Measurements from ENCODE around the gene NPRL2. TPM values are rescaled to one million over a fixed set of nuclear protein-coding genes. Genes with fewer than 3 reads are reported as not detected.
A peak's percentile ranks its signal among the peaks of the same experiment; 100 is the strongest.

Gene NPRL2
- total RNA-seq, 1 donor from 2014 or later: 30.4 TPM

GRCh38 chr3:50299929-50300680, 50.5 kb downstream of the NPRL2 start:
- TF ChIP-seq CTCF (IDR thresholded peaks at IDR 0.05; ENCODE audit: partially characterized antibody, unreplicated experiment): no peak
- Mint-ChIP-seq H3K27me3 (ENCODE audit: unreplicated experiment) (peaks cover 16% of the 10 kb centered on the region), H3K36me3 (ENCODE audit: unreplicated experiment) (no peaks in the 10 kb centered on the region), H3K4me1 (ENCODE audit: low read depth, unreplicated experiment) (peaks cover 8% of the 10 kb centered on the region), H3K9me3 (ENCODE audit: unreplicated experiment) (peaks cover 6% of the 10 kb centered on the region), H3K4me3 (ENCODE audit: unreplicated experiment) (peak overlapping the region; percentile 93), H3K27ac (ENCODE audit: unreplicated experiment) (peak overlapping the region; percentile 91)
- DNase-seq: no peak

GRCh38 chr3:50299638-50299928, 51.0 kb downstream of the NPRL2 start:
- H3K27me3 Mint-ChIP-seq (ENCODE audit: unreplicated experiment): peaks cover 16% of the 10 kb centered on the region
- H3K9me3 Mint-ChIP-seq (ENCODE audit: unreplicated experiment): peaks cover 3% of the 10 kb centered on the region
- TF ChIP-seq CTCF (IDR thresholded peaks at IDR 0.05; ENCODE audit: partially characterized antibody, unreplicated experiment): no peak
- peaks cover 8% of the 10 kb centered on the region for H3K4me1 Mint-ChIP-seq (ENCODE audit: low read depth, unreplicated experiment)
- no peaks in the 10 kb centered on the region for H3K36me3 Mint-ChIP-seq (ENCODE audit: unreplicated experiment)
- peak overlapping the region; percentile 93 for H3K4me3 Mint-ChIP-seq (ENCODE audit: unreplicated experiment)
- no peak for DNase-seq
- peak overlapping the region; percentile 91 for H3K27ac Mint-ChIP-seq (ENCODE audit: unreplicated experiment)

GRCh38 chr3:50298836-50299637, 51.5 kb downstream of the NPRL2 start, which contains the start of the genes HYAL3 and NAA80:
Gene HYAL3, minus strand, starts transcription at chr3:50299405. Its CDS starts 3,803 bp downstream, at chr3:50295602.
Gene NAA80, minus strand, starts transcription at chr3:50299405. Its CDS starts 1,942 bp downstream, at chr3:50297463.
- Mint-ChIP-seq H3K36me3 (ENCODE audit: unreplicated experiment) (no peaks in the 10 kb centered on the region), H3K27ac (ENCODE audit: unreplicated experiment) (peak within 1 kb of the TSS; percentile 91), H3K9me3 (ENCODE audit: unreplicated experiment) (peaks cover 3% of the 10 kb centered on the region), H3K27me3 (ENCODE audit: unreplicated experiment) (peaks cover 16% of the 10 kb centered on the region), H3K4me1 (ENCODE audit: low read depth, unreplicated experiment) (peaks cover 8% of the 10 kb centered on the region), H3K4me3 (ENCODE audit: unreplicated experiment) (peak within 1 kb of the TSS; percentile 93)
- no peak for TF ChIP-seq CTCF (IDR thresholded peaks at IDR 0.05; ENCODE audit: partially characterized antibody, unreplicated experiment)
- DNase-seq: peak; percentile 98

GRCh38 chr3:50297896-50298725, 52.5 kb downstream of the NPRL2 start:
- H3K27ac Mint-ChIP-seq (ENCODE audit: unreplicated experiment): no peak overlapping the region
- peaks cover 8% of the 10 kb centered on the region for H3K4me1 Mint-ChIP-seq (ENCODE audit: low read depth, unreplicated experiment)
- H3K36me3 Mint-ChIP-seq (ENCODE audit: unreplicated experiment): no peaks in the 10 kb centered on the region
- H3K4me3 Mint-ChIP-seq (ENCODE audit: unreplicated experiment): peak overlapping the region; percentile 93
- peaks cover 3% of the 10 kb centered on the region for H3K9me3 Mint-ChIP-seq (ENCODE audit: unreplicated experiment)
- H3K27me3 Mint-ChIP-seq (ENCODE audit: unreplicated experiment): peaks cover 16% of the 10 kb centered on the region
- no peak for TF ChIP-seq CTCF (IDR thresholded peaks at IDR 0.05; ENCODE audit: partially characterized antibody, unreplicated experiment)
- no peak for DNase-seq
